Loucy (cell line): Measurements from ENCODE around the gene AGAP1.

ENCODE experiments used
- H2AFZ ChIP-seq: fragments of 200-600 bp; sonication (generic); 2 replicates; pipeline ENCODE4 v1.6.0; 2016; ENCODE audit warnings: antibody characterized with exemption, mild to moderate bottlenecking, low read length, moderate library complexity
- H3F3A ChIP-seq: fragments of 200-600 bp; 2 replicates; pipeline ENCODE4 v1.6.0; 2016; ENCODE audit warnings: antibody characterized with exemption, low read depth, mild to moderate bottlenecking
- H3K27me3 ChIP-seq: fragments of 200-600 bp; sonication (generic); 2 replicates; pipeline ENCODE4 v1.6.1; 2014; ENCODE audit warnings: low read length, mild to moderate bottlenecking; ENCODE audit not compliant: insufficient read depth, poor library complexity, severe bottlenecking
- H3K36me3 ChIP-seq: fragments of 200-600 bp; sonication (generic); 2 replicates; pipeline ENCODE4 v1.6.1; 2016; ENCODE audit warnings: low read length; ENCODE audit not compliant: insufficient read depth
- H3K4me1 ChIP-seq: fragments of 200-600 bp; sonication (generic); 2 replicates; pipeline ENCODE4 v1.5.1; 2014; ENCODE audit warnings: low read length, mild to moderate bottlenecking; ENCODE audit not compliant: insufficient read depth, poor library complexity, severe bottlenecking
- H3K4me2 ChIP-seq: fragments of 200-600 bp; sonication (generic); 2 replicates; pipeline ENCODE4 v1.6.0; 2014; ENCODE audit warnings: antibody characterized with exemption, low read length, low read depth, mild to moderate bottlenecking; ENCODE audit not compliant: poor library complexity, severe bottlenecking
- H3K4me3 ChIP-seq: fragments of 200-600 bp; sonication (generic); 2 replicates; pipeline ENCODE4 v1.5.1; 2014; ENCODE audit warnings: low read length, mild to moderate bottlenecking, mixed read lengths; ENCODE audit not compliant: poor library complexity, severe bottlenecking
- H3K79me2 ChIP-seq: fragments of 200-600 bp; sonication (generic); 2 replicates; pipeline ENCODE4 v1.6.1; 2014; ENCODE audit warnings: low read length; ENCODE audit not compliant: insufficient read depth
- H3K9ac ChIP-seq: fragments of 200-600 bp; sonication (generic); 2 replicates; pipeline ENCODE4 v1.6.0; 2014; ENCODE audit warnings: mild to moderate bottlenecking, low read depth, low read length, moderate library complexity; ENCODE audit not compliant: poor library complexity, severe bottlenecking
- H3K9me2 ChIP-seq: fragments of 200-600 bp; sonication (generic); replicated peaks from 2 replicates; pipeline ENCODE4 v1.6.1; 2016; ENCODE audit warnings: low read depth, low read length, mixed read lengths
- H3K9me3 ChIP-seq: fragments of 200-600 bp; sonication (generic); 2 replicates; pipeline ENCODE4 v1.6.1; 2014; ENCODE audit warnings: mild to moderate bottlenecking, antibody characterized with exemption, low read length, low read depth; ENCODE audit not compliant: insufficient read depth
- H4K20me1 ChIP-seq: fragments of 200-600 bp; sonication (generic); 2 replicates; pipeline ENCODE4 v1.6.0; 2014; ENCODE audit warnings: antibody characterized with exemption, low read length, mild to moderate bottlenecking; ENCODE audit not compliant: insufficient read depth, poor library complexity, severe bottlenecking
- CTCF ChIP-seq: fragments of 200-600 bp; sonication (generic); conservative IDR thresholded peaks from 2 replicates; pipeline ENCODE4 v1.5.1; 2014; ENCODE audit warnings: mild to moderate bottlenecking, antibody characterized with exemption, low read length
- EZH2phosphoT487 ChIP-seq: fragments of 200-600 bp; IDR thresholded peaks from 2 replicates; pipeline ENCODE4 v1.6.1; 2018; ENCODE audit warnings: antibody characterized with exemption, mild to moderate bottlenecking, moderate library complexity, borderline replicate concordance

The AGAP1 gene

GRCh38 chr2:235848055-235848454 is 354.2 kb downstream of the AGAP1 start:
- no peak for TF ChIP-seq EZH2phosphoT487
- TF ChIP-seq CTCF = no peak
- H2AFZ ChIP-seq = no peak overlapping the region
- no peak overlapping the region for H3K4me3 ChIP-seq
- no peaks in the 10 kb centered on the region for H4K20me1 ChIP-seq
- H3K27me3 ChIP-seq = no peaks in the 10 kb centered on the region
- H3K79me2 ChIP-seq = no peaks in the 10 kb centered on the region
- H3K9me2 ChIP-seq = no peaks in the 10 kb centered on the region
- H3K4me1 ChIP-seq = no peaks in the 10 kb centered on the region
- no peaks in the 10 kb centered on the region for H3K9me3 ChIP-seq
- no peaks in the 10 kb centered on the region for H3F3A ChIP-seq
- H3K4me2 ChIP-seq = no peak overlapping the region
- H3K36me3 ChIP-seq = no peaks in the 10 kb centered on the region
- H3K9ac ChIP-seq = no peak overlapping the region

- Histone ChIP-seq H3K36me3 (no peaks in the 10 kb centered on the region), H3K9me2 (no peaks in the 10 kb centered on the region), H3K9me3 (no peaks in the 10 kb centered on the region), H4K20me1 (no peaks in the 10 kb centered on the region), H3K4me3 (no peak overlapping the region), H3F3A (no peaks in the 10 kb centered on the region), H3K27me3 (no peaks in the 10 kb centered on the region), H3K9ac (no peak overlapping the region), H3K4me1 (no peaks in the 10 kb centered on the region), H3K79me2 (no peaks in the 10 kb centered on the region), H3K4me2 (no peak overlapping the region), H2AFZ (no peak overlapping the region)
- TF ChIP-seq CTCF (no peak), EZH2phosphoT487 (no peak)
Measured at GRCh38 chr2:235848946-235849345, 355.1 kb downstream of the AGAP1 start.

GRCh38 chr2:235849489-235849888 is 355.6 kb downstream of the AGAP1 start:
- H3K36me3 ChIP-seq = no peaks in the 10 kb centered on the region
- H3K4me3 ChIP-seq = no peak overlapping the region
- H3K4me2 ChIP-seq = no peak overlapping the region
- no peaks in the 10 kb centered on the region for H3K79me2 ChIP-seq
- H2AFZ ChIP-seq = no peak overlapping the region
- no peaks in the 10 kb centered on the region for H3K4me1 ChIP-seq
- no peaks in the 10 kb centered on the region for H3F3A ChIP-seq
- H3K27me3 ChIP-seq = no peaks in the 10 kb centered on the region
- no peaks in the 10 kb centered on the region for H3K9me3 ChIP-seq
- no peak for TF ChIP-seq CTCF
- TF ChIP-seq EZH2phosphoT487 = no peak
- no peaks in the 10 kb centered on the region for H3K9me2 ChIP-seq
- no peaks in the 10 kb centered on the region for H4K20me1 ChIP-seq
- no peak overlapping the region for H3K9ac ChIP-seq
